Measurements from ENCODE around the gene POMT2. TPM values are rescaled to one million over a fixed set of nuclear protein-coding genes. Genes with fewer than 3 reads are reported as not detected.

The POMT2 gene
- total RNA-seq, 1 donor from 2014 or later: 29.2 TPM

DNA sequence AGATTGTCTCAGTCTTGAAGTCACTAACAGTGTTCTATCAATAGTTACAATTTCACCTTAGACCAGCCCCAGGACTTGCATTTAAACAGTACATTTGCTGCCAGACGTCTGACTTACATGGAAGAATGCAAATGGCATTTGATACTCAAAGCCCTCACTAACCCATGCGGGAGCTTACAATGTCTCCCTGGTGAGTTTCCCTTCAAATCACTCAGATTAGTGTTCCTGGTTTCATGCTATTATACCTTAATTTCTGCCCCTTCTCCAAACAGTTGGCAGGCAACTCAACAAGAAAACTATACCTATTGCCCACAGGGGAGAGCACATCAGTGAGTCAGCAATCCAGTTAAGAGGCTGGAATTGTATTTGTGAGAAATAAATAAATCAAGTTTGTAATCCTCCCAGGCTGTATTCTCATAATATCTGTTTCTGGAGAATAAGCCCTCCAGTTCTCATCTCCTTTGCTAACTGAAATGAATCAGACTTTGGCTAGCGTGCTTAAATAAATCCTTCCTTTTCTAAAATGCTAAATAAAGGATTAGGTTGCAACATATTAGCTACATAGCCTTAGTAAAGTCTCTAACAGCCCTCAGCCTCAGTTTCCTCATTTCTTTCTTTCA, 23.8 kb upstream of the POMT2 start:
- Mint-ChIP-seq H3K9me3 (ENCODE audit: unreplicated experiment) (no peaks in the 10 kb centered on the region), H3K4me3 (ENCODE audit: unreplicated experiment) (no peak overlapping the region), H3K4me1 (ENCODE audit: unreplicated experiment) (peaks cover 2% of the 10 kb centered on the region), H3K36me3 (ENCODE audit: unreplicated experiment) (peaks cover 26% of the 10 kb centered on the region), H3K27ac (ENCODE audit: unreplicated experiment) (no peak overlapping the region), H3K27me3 (ENCODE audit: unreplicated experiment) (no peaks in the 10 kb centered on the region)
- TF ChIP-seq, protein P1, sequence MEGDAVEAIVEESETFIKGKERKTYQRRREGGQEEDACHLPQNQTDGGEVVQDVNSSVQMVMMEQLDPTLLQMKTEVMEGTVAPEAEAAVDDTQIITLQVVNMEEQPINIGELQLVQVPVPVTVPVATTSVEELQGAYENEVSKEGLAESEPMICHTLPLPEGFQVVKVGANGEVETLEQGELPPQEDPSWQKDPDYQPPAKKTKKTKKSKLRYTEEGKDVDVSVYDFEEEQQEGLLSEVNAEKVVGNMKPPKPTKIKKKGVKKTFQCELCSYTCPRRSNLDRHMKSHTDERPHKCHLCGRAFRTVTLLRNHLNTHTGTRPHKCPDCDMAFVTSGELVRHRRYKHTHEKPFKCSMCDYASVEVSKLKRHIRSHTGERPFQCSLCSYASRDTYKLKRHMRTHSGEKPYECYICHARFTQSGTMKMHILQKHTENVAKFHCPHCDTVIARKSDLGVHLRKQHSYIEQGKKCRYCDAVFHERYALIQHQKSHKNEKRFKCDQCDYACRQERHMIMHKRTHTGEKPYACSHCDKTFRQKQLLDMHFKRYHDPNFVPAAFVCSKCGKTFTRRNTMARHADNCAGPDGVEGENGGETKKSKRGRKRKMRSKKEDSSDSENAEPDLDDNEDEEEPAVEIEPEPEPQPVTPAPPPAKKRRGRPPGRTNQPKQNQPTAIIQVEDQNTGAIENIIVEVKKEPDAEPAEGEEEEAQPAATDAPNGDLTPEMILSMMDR (IDR thresholded peaks at IDR 0.05): no peak
- no peak for DNase-seq (ENCODE audit: extremely low spot score, unreplicated experiment)

DNA sequence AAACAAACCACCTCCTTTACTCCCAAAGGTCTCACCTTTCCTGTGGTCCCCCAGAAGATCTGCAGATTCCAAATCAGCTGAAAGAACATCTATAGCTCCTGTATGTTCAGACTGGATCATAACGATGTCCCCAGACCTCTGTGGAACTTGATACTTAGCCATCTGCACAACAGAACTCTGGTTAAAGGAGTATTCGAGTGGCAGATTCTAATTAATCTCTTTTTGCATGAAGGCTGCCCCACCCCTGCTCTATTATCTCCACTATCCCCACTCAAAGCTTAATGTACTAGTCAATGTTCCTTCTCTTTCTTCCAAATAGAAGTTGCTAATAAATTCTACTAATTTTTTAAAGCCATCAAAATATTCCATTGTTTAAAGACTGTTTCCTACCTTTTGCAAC, 23.0 kb upstream of the POMT2 start:
- H3K9me3 Mint-ChIP-seq (ENCODE audit: unreplicated experiment): no peaks in the 10 kb centered on the region
- peaks cover 30% of the 10 kb centered on the region for H3K36me3 Mint-ChIP-seq (ENCODE audit: unreplicated experiment)
- DNase-seq (ENCODE audit: extremely low spot score, unreplicated experiment): no peak
- no peak overlapping the region for H3K4me3 Mint-ChIP-seq (ENCODE audit: unreplicated experiment)
- no peak overlapping the region for H3K27ac Mint-ChIP-seq (ENCODE audit: unreplicated experiment)
- TF ChIP-seq, protein P1 (IDR thresholded peaks at IDR 0.05): no peak
- H3K27me3 Mint-ChIP-seq (ENCODE audit: unreplicated experiment): no peaks in the 10 kb centered on the region
- peaks cover 2% of the 10 kb centered on the region for H3K4me1 Mint-ChIP-seq (ENCODE audit: unreplicated experiment)

DNA sequence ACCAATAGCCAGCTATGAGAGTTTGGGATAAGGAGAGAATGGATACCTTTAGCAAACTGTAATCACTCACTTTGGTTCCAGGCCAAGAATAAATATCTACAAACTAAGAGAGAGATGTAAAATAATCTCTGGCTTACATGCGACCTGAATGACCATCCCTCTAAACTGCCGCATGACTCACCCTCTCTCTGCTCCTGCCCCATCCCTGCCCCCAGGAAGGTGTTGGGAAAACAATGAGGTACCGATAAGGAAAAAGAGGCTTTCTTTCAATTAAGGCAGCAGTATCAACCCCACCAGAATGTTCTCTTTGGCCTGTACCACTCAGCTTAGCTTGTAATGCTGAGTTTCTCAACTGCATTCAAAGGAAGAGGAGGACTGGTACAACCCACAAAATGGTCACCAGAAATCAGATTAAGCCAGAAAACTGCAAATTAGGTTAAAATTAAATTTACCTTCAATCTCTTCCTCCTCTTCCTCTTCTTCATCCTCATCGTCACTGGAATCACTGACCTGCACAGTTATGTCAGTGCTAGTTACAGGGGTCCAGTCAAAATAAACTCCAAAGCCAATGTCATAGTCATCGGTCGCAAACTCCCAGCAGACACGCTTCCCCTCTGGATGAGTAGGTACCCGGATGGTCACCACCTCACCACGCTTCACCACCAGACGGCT, 22.2 kb upstream of the POMT2 start:
- no peaks in the 10 kb centered on the region for H3K9me3 Mint-ChIP-seq (ENCODE audit: unreplicated experiment)
- DNase-seq (ENCODE audit: extremely low spot score, unreplicated experiment): no peak
- H3K36me3 Mint-ChIP-seq (ENCODE audit: unreplicated experiment): peaks cover 32% of the 10 kb centered on the region
- H3K27me3 Mint-ChIP-seq (ENCODE audit: unreplicated experiment): no peaks in the 10 kb centered on the region
- no peak overlapping the region for H3K4me3 Mint-ChIP-seq (ENCODE audit: unreplicated experiment)
- peaks cover 2% of the 10 kb centered on the region for H3K4me1 Mint-ChIP-seq (ENCODE audit: unreplicated experiment)
- TF ChIP-seq, protein P1 (IDR thresholded peaks at IDR 0.05): no peak
- H3K27ac Mint-ChIP-seq (ENCODE audit: unreplicated experiment): no peak overlapping the region

DNA sequence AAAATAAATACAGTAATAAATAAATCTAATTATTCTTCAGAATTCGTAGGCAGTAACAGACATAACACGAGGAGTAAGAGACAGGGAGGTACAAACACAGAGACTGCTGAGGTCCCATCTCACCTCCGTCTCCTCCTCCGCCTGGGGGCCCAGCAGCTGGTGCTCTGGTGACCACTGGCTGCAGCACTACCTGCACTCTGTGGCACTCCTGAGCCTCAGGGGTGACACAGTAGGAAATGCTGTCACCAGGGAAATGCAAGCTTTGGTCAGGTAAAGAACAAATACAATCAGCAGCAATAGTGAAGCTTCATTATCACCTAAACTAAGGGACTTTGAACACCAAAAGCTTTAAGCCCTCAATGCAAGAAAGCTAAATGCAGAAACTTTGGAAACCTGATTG, 19.7 kb upstream of the POMT2 start:
- TF ChIP-seq, protein P1 (IDR thresholded peaks at IDR 0.05): no peak
- Mint-ChIP-seq H3K27me3 (ENCODE audit: unreplicated experiment) (no peaks in the 10 kb centered on the region), H3K36me3 (ENCODE audit: unreplicated experiment) (peaks cover 27% of the 10 kb centered on the region), H3K4me1 (ENCODE audit: unreplicated experiment) (no peaks in the 10 kb centered on the region), H3K27ac (ENCODE audit: unreplicated experiment) (no peak overlapping the region), H3K4me3 (ENCODE audit: unreplicated experiment) (no peak overlapping the region), H3K9me3 (ENCODE audit: unreplicated experiment) (no peaks in the 10 kb centered on the region)
- DNase-seq (ENCODE audit: extremely low spot score, unreplicated experiment): no peak

DNA sequence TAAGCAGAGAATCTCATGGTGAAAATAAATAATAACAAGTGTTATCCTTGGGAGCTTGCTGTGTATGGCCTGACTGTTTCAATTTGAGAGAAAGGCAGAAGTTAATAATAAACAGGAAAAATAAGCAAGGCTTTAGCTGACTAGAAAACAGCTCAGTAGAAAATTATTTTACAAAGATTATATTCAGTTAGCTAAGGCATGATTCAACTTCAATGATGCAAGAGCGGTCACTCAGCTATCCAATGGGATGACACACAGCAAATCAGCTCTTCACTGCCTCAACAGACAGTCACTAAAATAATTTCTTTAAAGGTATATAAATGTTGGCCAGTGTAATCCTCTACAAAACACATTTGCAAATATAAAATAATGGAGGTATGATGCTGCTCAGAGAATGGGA, 18.7 kb upstream of the POMT2 start:
- no peak overlapping the region for H3K4me3 Mint-ChIP-seq (ENCODE audit: unreplicated experiment)
- no peak overlapping the region for H3K27ac Mint-ChIP-seq (ENCODE audit: unreplicated experiment)
- no peaks in the 10 kb centered on the region for H3K9me3 Mint-ChIP-seq (ENCODE audit: unreplicated experiment)
- no peaks in the 10 kb centered on the region for H3K4me1 Mint-ChIP-seq (ENCODE audit: unreplicated experiment)
- no peak for DNase-seq (ENCODE audit: extremely low spot score, unreplicated experiment)
- TF ChIP-seq, protein P1 (IDR thresholded peaks at IDR 0.05): no peak
- H3K27me3 Mint-ChIP-seq (ENCODE audit: unreplicated experiment): no peaks in the 10 kb centered on the region
- peaks cover 27% of the 10 kb centered on the region for H3K36me3 Mint-ChIP-seq (ENCODE audit: unreplicated experiment)

Data from osteocyte (in vitro differentiated cells).